ENCODE results near the gene CRYZ.

DNA sequence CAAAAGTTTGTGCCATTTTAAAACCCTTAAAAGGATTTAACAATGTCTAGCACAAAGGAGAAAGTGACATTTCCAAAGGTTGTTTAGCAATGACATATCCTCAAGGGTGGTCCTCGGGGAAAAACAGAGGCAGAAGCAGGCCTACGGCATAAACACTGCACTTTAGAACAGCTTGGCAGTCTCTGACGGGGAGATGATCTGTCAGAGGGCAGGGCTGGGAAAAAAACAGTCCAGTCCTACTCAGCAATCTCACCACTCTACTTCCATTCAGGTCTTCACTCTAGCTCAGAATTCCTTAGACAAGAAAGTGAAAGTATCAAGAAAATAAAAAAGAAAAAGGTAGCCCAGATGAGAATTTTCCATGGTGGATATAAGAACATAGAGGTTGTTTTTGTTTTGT lies 4.1 kb downstream of the CRYZ start:
- TF ChIP-seq EP300 (IDR thresholded peaks at IDR 0.05): no peak
- TF ChIP-seq POLR2A (IDR thresholded peaks at IDR 0.05): no peak

Measured in tibial nerve (tissue), 3 donors.